OCI-LY3 (cell line): ENCODE results near the gene AHR.

ENCODE experiments used
- H2AFZ ChIP-seq: fragments of 200-600, 300-600 bp; shearing (Covaris generic); 2 replicates; pipeline ENCODE4 v1.6.0; 2014; ENCODE audit warnings: antibody characterized with exemption, low read depth, low read length
- H3K27ac ChIP-seq: fragments of 200-600, 300-600 bp; sonication (generic); 2 replicates; pipeline ENCODE4 v1.5.1; 2014; ENCODE audit warnings: mild to moderate bottlenecking, low read length, moderate library complexity, mixed read lengths
- H3K27me3 ChIP-seq: fragments of 200-600, 300-600 bp; sonication (generic); 2 replicates; pipeline ENCODE4 v1.6.1; 2014; ENCODE audit warnings: low read depth, low read length, mixed read lengths
- H3K36me3 ChIP-seq: fragments of 200-600, 300-600 bp; sonication (generic); replicated peaks from 2 replicates; pipeline ENCODE3; 2014; ENCODE audit warnings: low read depth, low read length, mixed read lengths
- H3K4me1 ChIP-seq: fragments of 300-600, 200-600 bp; sonication (generic); 2 replicates; pipeline ENCODE4 v1.6.1; 2014; ENCODE audit warnings: low read length, mixed read lengths
- H3K4me2 ChIP-seq: fragments of 200-600, 300-600 bp; sonication (generic); 2 replicates; pipeline ENCODE4 v1.6.1; 2014; ENCODE audit warnings: low read length, mixed read lengths
- H3K4me3 ChIP-seq: fragments of 300-600, 200-600 bp; sonication (generic); 2 replicates; pipeline ENCODE4 v1.5.1; 2014; ENCODE audit warnings: antibody characterized with exemption, mild to moderate bottlenecking, low read length, moderate library complexity
- H3K79me2 ChIP-seq: fragments of 300-600, 200-600 bp; shearing (Covaris generic); 2 replicates; pipeline ENCODE4 v1.6.1; 2014; ENCODE audit warnings: mild to moderate bottlenecking, low read length, mixed read lengths
- H3K9ac ChIP-seq: fragments of 300-600, 200-600 bp; shearing (Covaris generic); 2 replicates; pipeline ENCODE4 v1.6.0; 2014; ENCODE audit warnings: mild to moderate bottlenecking, low read length, moderate library complexity
- H3K9me3 ChIP-seq: fragments of 200-600, 300-600 bp; shearing (Covaris generic); 2 replicates; pipeline ENCODE4 v1.6.1; 2014; ENCODE audit warnings: low read length, mixed read lengths; ENCODE audit not compliant: insufficient read depth
- H4K20me1 ChIP-seq: fragments of 200-600, 300-600 bp; sonication (generic); 2 replicates; pipeline ENCODE4 v1.6.1; 2016; ENCODE audit warnings: low read length, mixed read lengths; ENCODE audit not compliant: insufficient read depth
- CTCF ChIP-seq: fragments of 200-600, 300-600 bp; sonication (generic); IDR thresholded peaks from 2 replicates; pipeline ENCODE4 v1.5.1; 2014; ENCODE audit warnings: antibody characterized with exemption, low read length, low read depth
- EZH2phosphoT487 ChIP-seq: fragments of 200-600 bp; shearing (Covaris generic); IDR thresholded peaks from 2 replicates; pipeline ENCODE4 v1.6.1; 2018; ENCODE audit warnings: antibody characterized with exemption, mixed run types, low read depth

Gene AHR

GRCh38 chr7:17328641-17329040 is 30.2 kb downstream of the AHR start:
- Histone ChIP-seq H3K36me3 (peaks cover 74% of the 10 kb centered on the region), H3K4me1 (no peaks in the 10 kb centered on the region), H3K4me2 (no peak overlapping the region), H3K9ac (no peak overlapping the region), H3K79me2 (peaks cover 98% of the 10 kb centered on the region), H3K27me3 (no peaks in the 10 kb centered on the region), H3K4me3 (no peak overlapping the region), H4K20me1 (peaks cover 89% of the 10 kb centered on the region), H3K9me3 (no peaks in the 10 kb centered on the region), H3K27ac (no peak overlapping the region), H2AFZ (no peak overlapping the region)
- TF ChIP-seq EZH2phosphoT487, result no peak

- Histone ChIP-seq H3K79me2 (peaks cover 98% of the 10 kb centered on the region), H3K9ac (no peak overlapping the region), H3K36me3 (peaks cover 77% of the 10 kb centered on the region), H3K27ac (no peak overlapping the region), H4K20me1 (peaks cover 90% of the 10 kb centered on the region), H3K9me3 (no peaks in the 10 kb centered on the region), H3K4me3 (no peak overlapping the region), H2AFZ (no peak overlapping the region), H3K4me1 (no peaks in the 10 kb centered on the region), H3K27me3 (no peaks in the 10 kb centered on the region), H3K4me2 (no peak overlapping the region)
- TF ChIP-seq CTCF (no peak), EZH2phosphoT487 (no peak)
Measured at GRCh38 chr7:17329440-17329839, 31.0 kb downstream of the AHR start.

GRCh38 chr7:17331891-17332501 is 33.5 kb downstream of the AHR start:
- no peak for TF ChIP-seq CTCF
- no peak for TF ChIP-seq EZH2phosphoT487
- Histone ChIP-seq H3K79me2 (peaks cover 96% of the 10 kb centered on the region), H3K4me2 (no peak overlapping the region), H3K9ac (no peak overlapping the region), H3K27me3 (no peaks in the 10 kb centered on the region), H3K4me1 (no peaks in the 10 kb centered on the region), H3K36me3 (peaks cover 75% of the 10 kb centered on the region), H2AFZ (no peak overlapping the region), H4K20me1 (peaks cover 84% of the 10 kb centered on the region), H3K9me3 (no peaks in the 10 kb centered on the region), H3K27ac (no peak overlapping the region), H3K4me3 (no peak overlapping the region)

- Histone ChIP-seq H3K9ac (no peak overlapping the region), H3K27ac (no peak overlapping the region), H3K4me3 (no peak overlapping the region), H2AFZ (no peak overlapping the region), H3K4me1 (no peaks in the 10 kb centered on the region), H3K36me3 (peaks cover 76% of the 10 kb centered on the region), H3K79me2 (peaks cover 92% of the 10 kb centered on the region), H3K4me2 (no peak overlapping the region), H4K20me1 (peaks cover 80% of the 10 kb centered on the region), H3K27me3 (no peaks in the 10 kb centered on the region), H3K9me3 (no peaks in the 10 kb centered on the region)
- TF ChIP-seq CTCF (no peak), EZH2phosphoT487 (no peak)
Measured at GRCh38 chr7:17333221-17333620, 34.8 kb downstream of the AHR start.
